HEK293T (cell line): ENCODE measurements around the gene PCBP3.

ENCODE experiments used
- CTCF ChIA-PET: fragments of 350-600 bp; formaldehyde crosslinking; extraction: SDS; loops from one replicate; lab custom pipeline; 2021; ENCODE audit warnings: antibody characterized with exemption, inconsistent platforms; lab: Yijun Ruan, JAX
- POLR2A ChIA-PET: fragments of 350-600 bp; formaldehyde crosslinking; extraction: SDS; loops from one replicate; lab custom pipeline; 2020; ENCODE audit warnings: antibody characterized with exemption, inconsistent platforms; lab: Yijun Ruan, JAX
- DNase-seq: peaks from one replicate; pipeline ENCODE4 v3.0.0; 2012; ENCODE audit warnings: mixed read lengths; ENCODE audit errors: extremely low spot score
- ARNT ChIP-seq: fragments of 450-650 bp; IDR thresholded peaks from 2 replicates; pipeline ENCODE4 v1.6.1; 2017; ENCODE audit warnings: mild to moderate bottlenecking
- BHLHE40 ChIP-seq: fragments of 450-650 bp; IDR thresholded peaks from 2 replicates; pipeline ENCODE4 v1.6.1; 2016; ENCODE audit warnings: mild to moderate bottlenecking, moderate library complexity, borderline replicate concordance
- CTBP1 ChIP-seq: fragments of 450-650 bp; IDR thresholded peaks from 2 replicates; pipeline ENCODE4 v1.6.1; 2016; ENCODE audit warnings: borderline replicate concordance
- ELF4 ChIP-seq: fragments of 450-650 bp; IDR thresholded peaks from 2 replicates; pipeline ENCODE4 v1.6.1; 2017; ENCODE audit warnings: antibody characterized with exemption
- FOXA1 ChIP-seq: fragments of 450-650 bp; IDR thresholded peaks from 2 replicates; pipeline ENCODE4 v1.6.1; 2016; ENCODE audit warnings: mild to moderate bottlenecking
- FOXK2 ChIP-seq: fragments of 450-650 bp; IDR thresholded peaks from 2 replicates; pipeline ENCODE4 v1.6.1; 2016; ENCODE audit warnings: mild to moderate bottlenecking
- FOXM1 ChIP-seq: fragments of 450-650 bp; IDR thresholded peaks from 2 replicates; pipeline ENCODE4 v1.6.1; 2017; ENCODE audit warnings: mild to moderate bottlenecking, borderline replicate concordance
- HDGF ChIP-seq: fragments of 450-650 bp; IDR thresholded peaks from 2 replicates; pipeline ENCODE4 v1.6.1; 2017; ENCODE audit warnings: antibody characterized with exemption, borderline replicate concordance
- L3MBTL2 ChIP-seq: fragments of 450-650 bp; conservative IDR thresholded peaks from 2 replicates; pipeline ENCODE4 v1.6.1; 2016; ENCODE audit warnings: mild to moderate bottlenecking
- LEF1 ChIP-seq: fragments of 450-650 bp; IDR thresholded peaks from 2 replicates; pipeline ENCODE4 v1.6.1; 2017; ENCODE audit warnings: mild to moderate bottlenecking, borderline replicate concordance
- NFRKB ChIP-seq: fragments of 450-650 bp; IDR thresholded peaks from 2 replicates; pipeline ENCODE4 v1.6.1; 2016; ENCODE audit warnings: mild to moderate bottlenecking, moderate library complexity
- SP1 ChIP-seq: fragments of 450-650 bp; IDR thresholded peaks from 2 replicates; pipeline ENCODE4 v1.6.1; 2017
- SUZ12 ChIP-seq: fragments of 450-650 bp; IDR thresholded peaks from 2 replicates; pipeline ENCODE4 v1.6.1; 2016; ENCODE audit warnings: mild to moderate bottlenecking
- TARDBP ChIP-seq: fragments of 450-650 bp; IDR thresholded peaks from 2 replicates; pipeline ENCODE4 v1.6.1; 2016
- ZNF384 ChIP-seq: fragments of 450-650 bp; IDR thresholded peaks from 2 replicates; pipeline ENCODE4 v1.6.1; 2016
- TF ChIP-seq, protein P1 (sequence below): fragments of 450-650 bp; IDR thresholded peaks from 2 replicates; pipeline ENCODE4 v1.6.1; 2016

PCBP3 gene

GRCh38 chr21:45912611-45913417, 269.3 kb downstream of the PCBP3 start:
- TF ChIP-seq NFRKB (no peak), FOXK2 (no peak), FOXM1 (no peak), ZNF384 (no peak), L3MBTL2 (no peak), BHLHE40 (no peak), SUZ12 (no peak), ARNT (no peak), HDGF (no peak)
- CTCF ChIA-PET, result no interaction called here
- POLR2A ChIA-PET, result no interaction called here
- DNase-seq, result no peak

DNA sequence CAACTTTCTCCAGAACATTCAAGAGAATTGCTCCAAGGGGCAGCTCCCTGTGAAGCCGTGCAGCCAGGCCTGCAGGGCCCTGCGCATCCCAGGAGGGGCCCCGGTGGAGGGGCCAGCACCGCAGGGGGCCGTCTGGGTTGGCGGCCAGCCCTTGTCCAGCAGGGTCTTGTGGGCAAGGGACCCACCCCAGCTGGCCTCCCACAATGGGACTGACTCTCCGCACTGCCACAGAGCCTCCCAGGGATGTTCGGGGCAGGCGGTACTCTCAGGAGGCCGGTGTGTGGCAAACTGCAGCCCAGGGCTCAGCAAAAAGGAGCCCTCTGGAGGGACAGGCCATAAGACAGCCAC, 269.9 kb downstream of the PCBP3 start:
- DNase-seq, result no peak
- ChIA-PET CTCF (no interaction called here), POLR2A (no interaction called here)
- TF ChIP-seq ARNT, result no peak

DNA sequence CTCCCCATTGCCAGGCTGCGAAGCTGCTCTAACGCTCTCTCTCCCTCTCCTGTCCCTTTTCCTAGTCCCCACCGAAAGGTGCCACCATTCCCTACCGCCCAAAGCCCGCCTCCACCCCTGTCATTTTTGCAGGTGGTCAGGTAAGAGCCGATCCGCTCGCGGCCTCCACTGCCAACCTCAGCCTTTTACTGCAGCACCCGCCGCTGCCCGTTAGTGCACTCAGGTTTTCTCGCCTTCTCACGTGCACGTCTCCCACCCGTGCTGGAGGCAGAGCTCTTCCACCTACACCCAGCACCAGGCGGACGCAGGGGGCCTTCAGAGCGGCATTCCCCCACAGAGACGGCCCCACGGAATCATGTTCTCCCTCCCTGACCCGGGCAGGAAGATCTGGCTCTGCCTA, 270.4 kb downstream of the PCBP3 start:
- ChIA-PET POLR2A (no interaction called here), CTCF (no interaction called here)
- no peak for DNase-seq
- TF ChIP-seq L3MBTL2 (no peak), SUZ12 (no peak), FOXM1 (no peak), ARNT (no peak), TARDBP (no peak), ZNF384 (no peak), FOXK2 (no peak), NFRKB (no peak)
- TF ChIP-seq, protein P1, sequence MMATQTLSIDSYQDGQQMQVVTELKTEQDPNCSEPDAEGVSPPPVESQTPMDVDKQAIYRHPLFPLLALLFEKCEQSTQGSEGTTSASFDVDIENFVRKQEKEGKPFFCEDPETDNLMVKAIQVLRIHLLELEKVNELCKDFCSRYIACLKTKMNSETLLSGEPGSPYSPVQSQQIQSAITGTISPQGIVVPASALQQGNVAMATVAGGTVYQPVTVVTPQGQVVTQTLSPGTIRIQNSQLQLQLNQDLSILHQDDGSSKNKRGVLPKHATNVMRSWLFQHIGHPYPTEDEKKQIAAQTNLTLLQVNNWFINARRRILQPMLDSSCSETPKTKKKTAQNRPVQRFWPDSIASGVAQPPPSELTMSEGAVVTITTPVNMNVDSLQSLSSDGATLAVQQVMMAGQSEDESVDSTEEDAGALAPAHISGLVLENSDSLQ, result no peak

- POLR2A ChIA-PET, result no interaction called here
- CTCF ChIA-PET, result no interaction called here
- DNase-seq, result no peak
- no peak for TF ChIP-seq L3MBTL2
- no peak for TF ChIP-seq TARDBP
- TF ChIP-seq NFRKB, result no peak
- no peak for TF ChIP-seq LEF1
These were observed 270.9 kb downstream of the PCBP3 start for GRCh38 chr21:45914321-45914845.

DNA sequence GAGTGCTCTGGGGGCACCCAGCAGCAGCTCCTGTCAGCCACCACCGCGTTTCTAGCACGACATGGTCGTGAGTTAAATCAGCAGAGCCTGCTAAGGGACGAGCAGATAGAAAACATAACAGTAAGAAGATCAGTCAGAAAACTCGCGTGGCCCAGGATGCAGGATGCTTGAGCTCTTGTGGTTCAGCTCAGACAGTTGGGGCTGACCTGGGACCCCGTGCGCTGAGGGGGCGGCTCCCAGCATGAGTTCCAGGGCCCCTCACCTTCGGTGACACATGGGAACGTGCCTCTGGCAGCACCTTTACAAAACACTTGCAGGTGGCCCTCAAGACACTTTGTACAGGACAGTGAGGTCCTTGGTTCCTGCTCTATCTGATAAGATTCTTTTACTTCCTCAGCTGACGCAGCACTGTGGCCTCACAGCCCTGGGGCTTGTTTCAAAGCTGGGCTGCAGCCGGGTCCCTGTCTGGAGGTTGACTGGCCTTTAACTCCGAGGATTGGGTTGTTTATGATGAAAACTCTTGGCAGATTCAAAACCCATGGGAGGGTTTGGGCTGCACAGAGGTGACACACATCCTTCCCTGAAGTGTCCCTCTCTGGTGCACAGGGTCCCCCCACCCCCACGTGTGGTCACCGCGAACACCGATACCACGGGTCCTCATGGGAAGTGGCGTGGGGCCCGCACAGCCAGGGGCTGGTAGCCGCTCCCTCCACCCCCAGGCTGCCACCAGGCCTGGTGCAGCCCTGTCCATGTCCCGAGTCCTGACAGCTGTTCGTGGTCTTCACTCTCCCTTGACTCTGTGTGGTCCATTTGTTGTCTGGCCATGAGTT, 272.7 kb downstream of the PCBP3 start:
- no peak for DNase-seq
- CTCF ChIA-PET, result no interaction called here
- TF ChIP-seq LEF1, result no peak
- no peak for TF ChIP-seq SUZ12
- TF ChIP-seq FOXK2, result no peak
- TF ChIP-seq, protein P1, result no peak
- no peak for TF ChIP-seq NFRKB
- TF ChIP-seq FOXA1, result no peak
- TF ChIP-seq SP1, result no peak
- POLR2A ChIA-PET, result no interaction called here

DNA sequence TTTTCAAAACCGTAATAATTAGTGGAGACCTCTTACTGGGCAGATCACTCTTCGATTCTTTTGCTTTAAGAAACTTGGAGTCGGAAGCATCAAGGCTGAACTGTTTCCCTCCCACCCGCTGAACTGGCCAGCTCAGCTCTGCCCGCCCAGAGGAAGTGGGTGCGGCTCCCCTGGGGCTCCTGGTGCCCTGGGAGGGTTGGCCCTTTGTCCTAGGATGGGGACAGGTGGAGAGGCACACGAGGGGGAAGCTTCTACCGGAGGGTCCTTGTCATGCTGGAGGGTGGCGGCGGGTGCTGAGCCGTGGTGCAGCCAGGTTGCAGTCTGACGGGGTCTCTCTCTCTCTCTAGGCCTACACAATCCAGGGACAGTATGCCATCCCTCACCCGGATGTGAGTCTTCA, 273.7 kb downstream of the PCBP3 start:
- ChIA-PET CTCF (no interaction called here), POLR2A (no interaction called here)
- DNase-seq, result no peak
- TF ChIP-seq, protein P1, result no peak
- TF ChIP-seq SUZ12 (no peak), FOXK2 (no peak), HDGF (no peak), ELF4 (no peak), ZNF384 (no peak), NFRKB (no peak), FOXA1 (no peak), CTBP1 (no peak), ARNT (no peak), FOXM1 (no peak), L3MBTL2 (no peak), TARDBP (no peak), BHLHE40 (no peak), SP1 (no peak), LEF1 (no peak)

GRCh38 chr21:45918011-45918410, 274.5 kb downstream of the PCBP3 start:
- POLR2A ChIA-PET, result no interaction called here
- CTCF ChIA-PET, result no interaction called here
- no peak for DNase-seq
- TF ChIP-seq SUZ12 (no peak), TARDBP (no peak), ARNT (no peak), ELF4 (no peak)
